HG02973 (cell line): Measurements from ENCODE around the gene MSN.
A peak's percentile ranks its signal among the peaks of the same experiment; 100 is the strongest.
"Not testable (repeated sequence)": the region's sequence is repeated elsewhere in the genome, so short reads cannot be mapped to it uniquely, and the experiment has no call there.

Experiments used
- ATAC-seq: cut with Tn5 transposase; IDR thresholded peaks from one replicate; pipeline ENCODE4 v1.9.1; 2021; ENCODE audit warnings: moderate library complexity; ENCODE audit not compliant: unreplicated experiment

The MSN gene

GRCh38 chrX:65712005-65712806 lies 44.8 kb downstream of the MSN start:
- ATAC-seq, result no peak

DNA sequence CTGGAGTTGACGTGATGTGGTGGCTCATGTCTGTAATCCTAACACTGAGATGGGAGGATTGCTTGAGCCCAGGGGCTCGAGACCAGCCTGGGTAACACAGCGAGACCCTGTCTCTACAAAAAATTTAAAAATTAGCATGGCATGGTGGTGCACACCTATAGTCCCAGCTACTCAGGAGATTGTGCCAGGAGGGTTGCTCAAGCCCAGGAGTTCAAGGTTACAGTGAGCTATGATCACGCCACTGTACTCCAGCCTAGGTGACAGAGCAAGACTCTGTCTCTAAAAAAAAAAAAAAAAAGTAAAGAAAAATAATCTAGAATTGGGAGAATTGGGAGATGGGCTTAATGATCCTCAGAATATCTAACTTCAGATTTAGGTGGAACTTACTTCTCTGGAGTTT lies 51.1 kb downstream of the MSN start:
- ATAC-seq, result no peak

DNA sequence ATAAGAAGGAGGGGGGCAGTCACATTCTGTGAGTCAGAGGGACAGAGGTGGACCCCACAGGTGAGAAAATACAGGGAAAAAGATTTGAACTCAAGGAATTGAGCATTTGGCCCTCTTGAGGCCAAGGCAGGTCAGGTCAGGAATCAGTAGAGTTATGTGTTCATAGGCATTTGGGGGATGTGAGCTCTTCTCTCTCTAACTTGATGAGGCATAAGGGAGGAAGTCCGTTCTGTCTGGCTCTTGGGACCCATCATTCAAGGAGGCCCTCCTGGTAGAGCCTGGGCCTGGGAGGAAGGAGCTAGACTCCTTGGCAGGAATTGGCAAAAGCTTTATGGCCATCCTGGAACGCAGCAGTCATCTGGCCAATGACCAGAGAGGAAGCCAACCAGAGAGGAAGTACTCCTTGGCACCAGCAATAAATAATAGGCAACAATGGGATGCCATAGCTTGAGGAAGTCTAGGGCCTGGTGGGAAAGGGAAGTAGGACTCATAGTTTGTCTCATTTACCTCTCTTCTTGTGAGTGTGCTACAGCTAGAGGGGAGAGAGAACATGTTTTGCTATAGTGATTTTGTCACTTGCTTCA lies 53.0 kb downstream of the MSN start:
- no peak for ATAC-seq

- peak; percentile 80 for ATAC-seq
Measured at GRCh38 chrX:65723706-65724105, 56.3 kb downstream of the MSN start.

GRCh38 chrX:65726715-65727114 lies 59.3 kb downstream of the MSN start:
- ATAC-seq, result no peak

GRCh38 chrX:65731684-65732289 lies 64.3 kb downstream of the MSN start:
- no peak for ATAC-seq

DNA sequence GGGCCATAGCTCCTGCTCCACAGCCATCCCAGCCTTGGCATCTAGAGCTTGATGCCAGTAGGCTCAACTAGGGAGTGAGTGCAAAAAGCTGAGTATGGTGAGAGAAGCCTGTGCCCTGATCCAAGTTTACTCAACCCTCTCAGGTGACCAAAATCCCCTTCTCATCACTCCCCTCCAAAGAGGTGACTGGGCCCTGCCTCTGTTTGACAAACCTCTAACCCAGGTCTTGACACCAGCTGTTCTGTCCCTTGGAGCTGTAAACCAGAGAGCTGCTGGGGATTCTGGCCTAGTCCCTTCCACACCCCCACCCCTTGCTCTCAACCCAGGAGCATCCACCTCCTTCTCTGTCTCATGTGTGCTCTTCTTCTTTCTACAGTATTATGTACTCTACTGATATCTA lies 73.5 kb downstream of the MSN start:
- no peak for ATAC-seq

- no peak for ATAC-seq
Measured at GRCh38 chrX:65741823-65742222, 74.4 kb downstream of the MSN start.

DNA sequence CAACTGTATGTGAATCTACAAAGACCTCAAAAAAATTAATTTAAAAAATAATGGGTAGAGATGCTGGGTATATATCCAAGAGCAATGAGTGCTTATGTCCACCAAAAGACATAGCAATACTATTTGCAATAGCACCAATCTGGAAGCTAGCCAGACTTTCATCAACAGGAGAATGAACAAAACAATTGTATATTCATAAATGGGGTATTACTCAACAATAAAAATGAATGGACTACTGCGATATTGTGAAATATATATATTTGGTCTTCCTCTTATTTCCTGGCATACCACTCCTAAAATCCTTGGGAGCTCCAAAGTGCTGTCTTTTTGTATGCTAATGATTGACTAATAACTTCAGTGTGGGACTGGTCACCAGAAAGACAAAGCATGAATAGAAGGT lies 77.5 kb downstream of the MSN start:
- no peak for ATAC-seq

GRCh38 chrX:65745427-65745826 lies 78.0 kb downstream of the MSN start:
- ATAC-seq, result no peak

- ATAC-seq, result no peak
Measured at GRCh38 chrX:65745992-65746391, 78.5 kb downstream of the MSN start.

- peak; percentile 69 for ATAC-seq
Measured at GRCh38 chrX:65750674-65751469, 83.4 kb downstream of the MSN start.

DNA sequence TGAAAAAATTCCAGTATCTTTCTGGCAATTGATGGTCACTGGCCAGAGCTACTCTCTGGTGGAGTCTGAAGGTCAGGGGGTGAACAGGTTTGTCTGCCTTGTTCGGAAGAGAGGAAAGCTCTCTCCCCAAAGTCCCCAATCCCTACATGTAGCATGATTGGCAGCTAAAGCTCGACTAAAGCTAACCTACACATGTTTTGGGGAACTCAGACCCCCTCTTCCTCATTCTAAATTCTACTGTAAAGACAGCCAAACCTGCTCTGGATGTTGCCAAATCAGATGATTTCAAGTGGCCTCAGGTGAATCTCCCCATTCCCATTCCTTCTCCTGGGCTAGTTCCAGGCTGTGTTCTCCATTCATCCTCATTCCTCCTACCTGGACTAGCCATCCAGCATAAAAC lies 84.1 kb downstream of the MSN start:
- ATAC-seq, result no peak

GRCh38 chrX:65752294-65752693 lies 84.8 kb downstream of the MSN start:
- no peak for ATAC-seq

DNA sequence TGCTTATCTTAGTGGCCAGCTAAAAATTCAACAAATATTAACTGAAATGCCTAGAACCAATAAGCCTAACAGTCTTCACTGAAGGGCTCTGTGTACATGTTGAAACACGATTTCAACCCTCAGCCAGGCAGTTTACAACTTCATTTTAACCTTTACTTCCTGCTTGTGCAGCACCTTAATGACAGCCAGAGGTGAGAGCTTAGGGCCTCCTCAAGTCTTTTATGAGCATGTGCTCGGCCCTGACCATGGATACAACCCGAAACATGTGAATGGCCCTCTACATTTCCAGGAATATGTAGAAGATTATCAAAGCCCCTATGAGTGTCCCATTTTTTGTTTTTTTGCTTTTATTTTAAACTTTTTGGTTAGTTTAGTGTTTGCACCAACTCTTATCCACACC lies 88.3 kb downstream of the MSN start:
- ATAC-seq, result no peak

- no peak for ATAC-seq
Measured at GRCh38 chrX:65757943-65758342, 90.5 kb downstream of the MSN start.

- ATAC-seq, result no peak
Measured at GRCh38 chrX:65758505-65758904, 91.1 kb downstream of the MSN start.

DNA sequence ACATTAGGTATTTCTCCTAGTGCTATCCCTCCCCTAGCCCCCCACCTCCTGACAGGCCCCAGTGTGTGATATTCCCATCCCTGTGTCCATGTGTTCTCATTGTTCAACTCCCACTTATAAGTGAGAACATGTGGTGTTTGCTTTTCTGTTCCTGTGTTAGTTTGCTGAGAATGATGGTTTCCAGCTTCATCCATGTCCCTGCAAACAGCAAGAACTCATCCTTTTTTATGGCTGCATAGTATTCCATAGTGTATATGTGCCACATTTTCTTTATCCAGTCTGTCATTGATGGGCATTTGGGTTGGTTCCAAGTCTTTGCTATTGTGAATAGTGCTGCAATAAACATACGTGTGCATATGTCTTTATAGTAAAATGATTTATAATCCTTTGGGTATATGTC lies 92.1 kb downstream of the MSN start:
- ATAC-seq, result not testable (repeated sequence)

DNA sequence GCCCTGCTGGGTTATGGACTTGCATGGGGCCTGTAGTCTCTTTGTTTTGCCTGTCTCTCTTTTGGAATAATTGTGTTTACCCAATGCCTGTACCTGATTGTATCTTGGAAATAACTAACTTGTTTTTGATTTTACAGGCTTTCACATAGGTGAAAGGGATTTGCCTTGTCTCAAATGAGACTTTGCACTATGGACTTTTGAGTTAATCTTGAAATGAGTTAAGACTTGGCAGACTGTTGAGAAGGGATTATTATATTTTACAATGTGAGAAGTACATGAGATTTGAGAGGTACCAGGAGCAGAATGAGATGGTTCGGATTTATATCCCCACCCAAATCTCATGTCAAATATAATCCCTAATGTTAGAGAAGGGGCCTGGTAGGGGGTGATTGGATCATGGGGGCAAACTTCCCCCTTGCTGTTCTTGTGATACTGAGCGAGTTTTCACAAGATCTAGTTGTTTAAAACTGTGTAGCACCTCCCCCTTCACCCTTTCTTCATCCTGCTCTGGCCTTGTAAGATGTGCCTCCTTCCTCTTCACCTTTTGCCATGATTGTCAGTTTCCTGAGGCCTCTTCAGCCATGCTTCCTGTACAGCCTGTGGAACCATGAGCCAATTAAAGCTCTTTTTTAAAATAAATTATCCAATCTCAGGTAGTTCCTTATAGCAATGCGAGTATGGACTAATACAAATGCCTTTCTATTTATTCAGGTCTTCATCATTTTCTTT lies 102.3 kb downstream of the MSN start:
- no peak for ATAC-seq

DNA sequence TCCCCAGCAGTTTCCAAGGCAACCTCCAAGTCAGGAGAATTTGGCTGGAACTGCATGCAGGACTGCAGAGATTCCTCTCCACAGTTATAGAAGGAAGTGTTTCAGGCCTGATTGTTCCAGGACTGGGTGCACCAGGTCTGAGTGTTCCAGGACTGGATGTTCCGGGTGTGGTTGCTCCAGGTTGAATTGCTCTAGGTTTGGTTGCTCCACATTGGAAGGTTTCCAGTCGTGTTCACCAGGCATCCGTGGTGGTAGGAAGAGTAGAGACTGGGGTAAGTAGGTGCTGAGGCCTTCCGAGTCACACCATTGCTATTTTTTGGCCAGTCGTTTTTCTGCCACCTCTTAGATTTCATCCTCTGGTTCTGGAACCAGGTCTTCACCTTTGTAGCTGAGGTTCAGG lies 105.4 kb downstream of the MSN start:
- ATAC-seq, result no peak

GRCh38 chrX:65781845-65782244 lies 114.4 kb downstream of the MSN start:
- no peak for ATAC-seq
